Gastroesophageal sphincter (tissue), 3 donors: ENCODE measurements around the gene ELMOD3.

Experiments
- POLR2A ChIP-seq, 2 donors: fragments of 450-650 bp; IDR thresholded peaks; one replicate each; pipeline ENCODE4 v1.6.1; 2017; ENCODE audit warnings: antibody characterized with exemption in 2 of 2, mild to moderate bottlenecking in 2 of 2, moderate library complexity in 1 of 2
- POLR2AphosphoS5 ChIP-seq: sonication (generic); formaldehyde crosslinking; IDR thresholded peaks from one replicate; pipeline ENCODE4 v1.6.1; 2017; ENCODE audit warnings: antibody characterized with exemption
- TF ChIP-seq, protein P1 (sequence below), 4 experiments: fragments of 200-600 bp in 2 of 4; fragments of 450-650 bp in 2 of 4; sonication (generic) in 1 of 4; IDR thresholded peaks; one replicate each; pipeline ENCODE4 v1.5.1; 2017 to 2019; ENCODE audit warnings: antibody characterized with exemption in 4 of 4, mild to moderate bottlenecking in 2 of 4, moderate library complexity in 2 of 4

- peak; percentile 92 for TF ChIP-seq POLR2AphosphoS5
- TF ChIP-seq, protein P1, sequence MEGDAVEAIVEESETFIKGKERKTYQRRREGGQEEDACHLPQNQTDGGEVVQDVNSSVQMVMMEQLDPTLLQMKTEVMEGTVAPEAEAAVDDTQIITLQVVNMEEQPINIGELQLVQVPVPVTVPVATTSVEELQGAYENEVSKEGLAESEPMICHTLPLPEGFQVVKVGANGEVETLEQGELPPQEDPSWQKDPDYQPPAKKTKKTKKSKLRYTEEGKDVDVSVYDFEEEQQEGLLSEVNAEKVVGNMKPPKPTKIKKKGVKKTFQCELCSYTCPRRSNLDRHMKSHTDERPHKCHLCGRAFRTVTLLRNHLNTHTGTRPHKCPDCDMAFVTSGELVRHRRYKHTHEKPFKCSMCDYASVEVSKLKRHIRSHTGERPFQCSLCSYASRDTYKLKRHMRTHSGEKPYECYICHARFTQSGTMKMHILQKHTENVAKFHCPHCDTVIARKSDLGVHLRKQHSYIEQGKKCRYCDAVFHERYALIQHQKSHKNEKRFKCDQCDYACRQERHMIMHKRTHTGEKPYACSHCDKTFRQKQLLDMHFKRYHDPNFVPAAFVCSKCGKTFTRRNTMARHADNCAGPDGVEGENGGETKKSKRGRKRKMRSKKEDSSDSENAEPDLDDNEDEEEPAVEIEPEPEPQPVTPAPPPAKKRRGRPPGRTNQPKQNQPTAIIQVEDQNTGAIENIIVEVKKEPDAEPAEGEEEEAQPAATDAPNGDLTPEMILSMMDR (IDR thresholded peaks at IDR 0.05): no peak
- TF ChIP-seq POLR2A (IDR thresholded peaks at IDR 0.05): peak; percentile 85 to 89
Observed at GRCh38 chr2:85354286-85355072, at the start of gene ELMOD3, which contains the start of gene RETSAT.
